GM12892 (cell line): Measurements from ENCODE around the gene LRMDA.

Experiments
- POLR2A ChIP-seq: IDR thresholded peaks from 2 replicates; pipeline ENCODE4 v1.6.1; 2011; ENCODE audit warnings: low read depth, low read length, control low read depth
- POLR2AphosphoS5 ChIP-seq: IDR thresholded peaks from 2 replicates; pipeline ENCODE4 v1.6.1; 2011; ENCODE audit warnings: low read depth, low read length, control low read depth
- TAF1 ChIP-seq: IDR thresholded peaks from 2 replicates; pipeline ENCODE4 v1.6.1; 2011; ENCODE audit warnings: low read depth, mild to moderate bottlenecking, control low read depth, low read length, borderline replicate concordance

DNA sequence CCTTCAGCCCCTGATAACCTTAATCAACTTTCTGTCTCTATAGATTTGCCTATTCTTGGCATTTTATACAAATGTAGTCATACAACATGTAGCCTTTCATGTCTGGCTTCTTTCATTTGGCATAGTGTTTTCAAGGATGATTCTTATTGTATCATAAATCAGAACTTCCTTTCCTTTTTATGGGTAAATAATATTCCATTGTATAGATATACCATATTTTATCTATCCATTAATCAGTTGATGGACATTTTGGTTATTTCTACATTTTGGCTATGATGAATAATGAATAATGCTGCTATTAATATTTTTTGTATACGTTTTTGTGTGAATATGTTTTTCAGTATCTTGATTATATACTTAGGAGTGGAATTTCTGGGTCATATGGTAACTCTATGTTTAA lies 720.8 kb downstream of the LRMDA start:
- TF ChIP-seq POLR2A (no peak), TAF1 (no peak), POLR2AphosphoS5 (no peak)
